ENCODE results near the gene ZNF335.

ZNF335 gene

DNA sequence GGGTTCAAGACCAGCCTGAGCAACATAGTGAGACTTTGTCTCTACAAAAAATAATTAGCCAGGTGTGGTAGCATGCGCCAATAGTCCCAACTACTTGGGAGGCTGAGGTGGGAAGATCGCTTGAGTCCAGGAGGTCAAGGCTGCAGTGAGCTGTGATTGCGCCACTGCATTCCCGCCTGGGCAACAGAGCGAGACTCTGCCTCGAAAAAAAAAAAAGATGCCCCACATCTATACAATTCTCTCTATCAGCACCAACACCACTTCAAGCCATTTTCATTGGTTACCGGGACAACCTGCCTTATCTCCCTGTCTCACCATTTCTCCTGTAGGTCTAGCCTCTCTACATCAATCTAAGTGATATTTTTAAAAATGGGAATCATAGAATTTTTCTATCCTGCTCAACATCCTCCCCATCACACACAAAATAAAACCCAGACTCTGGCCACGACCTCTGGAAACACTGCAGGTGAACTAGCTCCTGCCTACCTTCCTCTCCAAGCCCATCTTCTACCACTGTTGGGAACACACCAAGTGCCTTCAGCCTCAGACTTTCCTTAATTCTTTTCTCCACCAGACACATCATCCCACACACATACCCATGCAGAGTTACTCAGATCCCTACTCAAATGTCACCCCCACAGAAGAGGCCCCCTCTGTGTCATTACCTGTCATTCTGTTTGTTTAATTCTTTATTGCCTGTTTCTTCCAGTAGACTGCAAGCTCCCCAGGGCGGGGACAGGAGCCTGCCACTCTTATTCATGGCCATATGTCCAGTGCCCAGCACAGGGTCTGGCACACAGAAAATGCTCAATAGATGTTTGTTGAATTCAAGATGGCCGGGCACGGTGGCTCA lies 50.4 kb downstream of the ZNF335 start:
- ATAC-seq = no peak

GRCh38 chr20:45920462-45921336 lies 51.3 kb downstream of the ZNF335 start:
- TF ChIP-seq ZFP30 (CRISPR knock-in tag; IDR thresholded peaks at IDR 0.05) = no peak
- no peak for TF ChIP-seq OSR1 (CRISPR knock-in tag; IDR thresholded peaks at IDR 0.05)
- TF ChIP-seq TOX (CRISPR knock-in tag; IDR thresholded peaks at IDR 0.05; ENCODE audit: borderline replicate concordance) = no peak
- TF ChIP-seq, protein P1, sequence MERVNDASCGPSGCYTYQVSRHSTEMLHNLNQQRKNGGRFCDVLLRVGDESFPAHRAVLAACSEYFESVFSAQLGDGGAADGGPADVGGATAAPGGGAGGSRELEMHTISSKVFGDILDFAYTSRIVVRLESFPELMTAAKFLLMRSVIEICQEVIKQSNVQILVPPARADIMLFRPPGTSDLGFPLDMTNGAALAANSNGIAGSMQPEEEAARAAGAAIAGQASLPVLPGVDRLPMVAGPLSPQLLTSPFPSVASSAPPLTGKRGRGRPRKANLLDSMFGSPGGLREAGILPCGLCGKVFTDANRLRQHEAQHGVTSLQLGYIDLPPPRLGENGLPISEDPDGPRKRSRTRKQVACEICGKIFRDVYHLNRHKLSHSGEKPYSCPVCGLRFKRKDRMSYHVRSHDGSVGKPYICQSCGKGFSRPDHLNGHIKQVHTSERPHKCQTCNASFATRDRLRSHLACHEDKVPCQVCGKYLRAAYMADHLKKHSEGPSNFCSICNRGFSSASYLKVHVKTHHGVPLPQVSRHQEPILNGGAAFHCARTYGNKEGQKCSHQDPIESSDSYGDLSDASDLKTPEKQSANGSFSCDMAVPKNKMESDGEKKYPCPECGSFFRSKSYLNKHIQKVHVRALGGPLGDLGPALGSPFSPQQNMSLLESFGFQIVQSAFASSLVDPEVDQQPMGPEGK (CRISPR knock-in tag; IDR thresholded peaks at IDR 0.05; ENCODE audit: borderline replicate concordance) = no peak
- TF ChIP-seq TSHZ2 (CRISPR knock-in tag; IDR thresholded peaks at IDR 0.05) = no peak
- TF ChIP-seq BACH2 (CRISPR knock-in tag; IDR thresholded peaks at IDR 0.05; ENCODE audit: borderline replicate concordance) = no peak
- no peak for TF ChIP-seq SNAI2 (CRISPR knock-in tag; IDR thresholded peaks at IDR 0.05)
- no peak for TF ChIP-seq ZNF565 (CRISPR knock-in tag; conservative IDR thresholded peaks at IDR 0.05; ENCODE audit: low read depth)
- no peak for TF ChIP-seq PPARA (CRISPR knock-in tag; IDR thresholded peaks at IDR 0.05; ENCODE audit: borderline replicate concordance)
- TF ChIP-seq TCF4 (CRISPR knock-in tag; IDR thresholded peaks at IDR 0.05; ENCODE audit: borderline replicate concordance) = no peak
- no peak for TF ChIP-seq ARNTL (CRISPR knock-in tag; IDR thresholded peaks at IDR 0.05; ENCODE audit: borderline replicate concordance, low read depth)
- TF ChIP-seq ZC3H10 (CRISPR knock-in tag; IDR thresholded peaks at IDR 0.05) = no peak
- TF ChIP-seq RARB (CRISPR knock-in tag; IDR thresholded peaks at IDR 0.05) = no peak
- TF ChIP-seq ZNF8 (CRISPR knock-in tag; IDR thresholded peaks at IDR 0.05) = no peak
- no peak for TF ChIP-seq CSDC2 (CRISPR knock-in tag; IDR thresholded peaks at IDR 0.05)
- TF ChIP-seq, protein P2, sequence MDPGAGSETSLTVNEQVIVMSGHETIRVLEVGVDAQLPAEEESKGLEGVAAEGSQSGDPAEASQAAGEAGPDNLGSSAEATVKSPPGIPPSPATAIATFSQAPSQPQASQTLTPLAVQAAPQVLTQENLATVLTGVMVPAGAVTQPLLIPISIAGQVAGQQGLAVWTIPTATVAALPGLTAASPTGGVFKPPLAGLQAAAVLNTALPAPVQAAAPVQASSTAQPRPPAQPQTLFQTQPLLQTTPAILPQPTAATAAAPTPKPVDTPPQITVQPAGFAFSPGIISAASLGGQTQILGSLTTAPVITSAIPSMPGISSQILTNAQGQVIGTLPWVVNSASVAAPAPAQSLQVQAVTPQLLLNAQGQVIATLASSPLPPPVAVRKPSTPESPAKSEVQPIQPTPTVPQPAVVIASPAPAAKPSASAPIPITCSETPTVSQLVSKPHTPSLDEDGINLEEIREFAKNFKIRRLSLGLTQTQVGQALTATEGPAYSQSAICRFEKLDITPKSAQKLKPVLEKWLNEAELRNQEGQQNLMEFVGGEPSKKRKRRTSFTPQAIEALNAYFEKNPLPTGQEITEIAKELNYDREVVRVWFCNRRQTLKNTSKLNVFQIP (CRISPR knock-in tag; IDR thresholded peaks at IDR 0.05; ENCODE audit: borderline replicate concordance, low read depth) = no peak
- TF ChIP-seq, protein P3, sequence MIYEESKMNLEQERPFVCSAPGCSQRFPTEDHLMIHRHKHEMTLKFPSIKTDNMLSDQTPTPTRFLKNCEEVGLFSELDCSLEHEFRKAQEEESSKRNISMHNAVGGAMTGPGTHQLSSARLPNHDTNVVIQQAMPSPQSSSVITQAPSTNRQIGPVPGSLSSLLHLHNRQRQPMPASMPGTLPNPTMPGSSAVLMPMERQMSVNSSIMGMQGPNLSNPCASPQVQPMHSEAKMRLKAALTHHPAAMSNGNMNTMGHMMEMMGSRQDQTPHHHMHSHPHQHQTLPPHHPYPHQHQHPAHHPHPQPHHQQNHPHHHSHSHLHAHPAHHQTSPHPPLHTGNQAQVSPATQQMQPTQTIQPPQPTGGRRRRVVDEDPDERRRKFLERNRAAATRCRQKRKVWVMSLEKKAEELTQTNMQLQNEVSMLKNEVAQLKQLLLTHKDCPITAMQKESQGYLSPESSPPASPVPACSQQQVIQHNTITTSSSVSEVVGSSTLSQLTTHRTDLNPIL (CRISPR knock-in tag; IDR thresholded peaks at IDR 0.05; ENCODE audit: low read depth) = no peak
- no peak for ATAC-seq

More for the DNA sequence above, 50.4 kb downstream of the ZNF335 start:
- TF ChIP-seq ZNF70 (CRISPR knock-in tag; IDR thresholded peaks at IDR 0.05) (no peak), SNAI2 (CRISPR knock-in tag; IDR thresholded peaks at IDR 0.05) (no peak), RARB (CRISPR knock-in tag; IDR thresholded peaks at IDR 0.05) (no peak), ZNF8 (CRISPR knock-in tag; IDR thresholded peaks at IDR 0.05) (no peak), OSR1 (CRISPR knock-in tag; IDR thresholded peaks at IDR 0.05) (no peak), ZFP3 (CRISPR knock-in tag; IDR thresholded peaks at IDR 0.05) (no peak), ZC3H10 (CRISPR knock-in tag; IDR thresholded peaks at IDR 0.05) (no peak), BACH2 (CRISPR knock-in tag; IDR thresholded peaks at IDR 0.05; ENCODE audit: borderline replicate concordance) (no peak), TOX (CRISPR knock-in tag; IDR thresholded peaks at IDR 0.05; ENCODE audit: borderline replicate concordance) (no peak), ZFP30 (CRISPR knock-in tag; IDR thresholded peaks at IDR 0.05) (no peak), ZNF565 (CRISPR knock-in tag; conservative IDR thresholded peaks at IDR 0.05; ENCODE audit: low read depth) (no peak), ARNTL (CRISPR knock-in tag; IDR thresholded peaks at IDR 0.05; ENCODE audit: borderline replicate concordance, low read depth) (no peak), PPARA (CRISPR knock-in tag; IDR thresholded peaks at IDR 0.05; ENCODE audit: borderline replicate concordance) (no peak), CSRNP3 (CRISPR knock-in tag; IDR thresholded peaks at IDR 0.05) (no peak), ESRRG (CRISPR knock-in tag; IDR thresholded peaks at IDR 0.05) (no peak), GLIS3 (CRISPR knock-in tag; IDR thresholded peaks at IDR 0.05) (no peak), ISL1 (CRISPR knock-in tag; IDR thresholded peaks at IDR 0.05) (no peak)
